A673 (cell line): ENCODE measurements around the gene RBBP7. TPM values are rescaled to one million over a fixed set of nuclear protein-coding genes. Genes with fewer than 3 reads are reported as not detected.
"Not testable (repeated sequence)": the region's sequence is repeated elsewhere in the genome, so short reads cannot be mapped to it uniquely, and the experiment has no call there.

Experiments
- BruUV-seq: library from RNA; stranded (reverse); fragments of 400-500 nt; replicated peaks from 2 replicates; lab custom pipeline; 2021; lab: Mats Ljungman, UMichigan
- CTCF ChIA-PET: fragments of 300-600 bp; sonication (Branson Sonifier 250); formaldehyde crosslinking; loops from one replicate; lab custom pipeline; 2022; ENCODE audit warnings: antibody characterized with exemption; lab: Charles Lee
- POLR2A ChIA-PET: fragments of 300-600 bp; sonication (Branson Sonifier 250); formaldehyde crosslinking; loops from one replicate; lab custom pipeline; 2022; ENCODE audit warnings: antibody characterized with exemption; ENCODE audit not compliant: low non-redundant PET; lab: Charles Lee
- DNase-seq: peaks from one replicate; pipeline ENCODE4 v3.0.0-alpha.2; 2015; ENCODE audit warnings: low spot score
- H3K27ac ChIP-seq: fragments of 200-600 bp; sonication (generic); 2 replicates; pipeline ENCODE4 v1.5.1; 2016; ENCODE audit warnings: mixed run types, low read depth, mild to moderate bottlenecking, mixed read lengths, antibody characterized with exemption, low read length; ENCODE audit not compliant: poor library complexity, severe bottlenecking
- H3K27me3 ChIP-seq: fragments of 200-600 bp; sonication (generic); replicated peaks from 2 replicates; pipeline ENCODE4 v1.6.1; 2017; ENCODE audit warnings: mixed run types, low read depth, mild to moderate bottlenecking, mixed read lengths, antibody characterized with exemption, low read length; ENCODE audit not compliant: insufficient read depth, poor library complexity
- H3K36me3 ChIP-seq: fragments of 200-600 bp; sonication (generic); 2 replicates; pipeline ENCODE4 v1.6.1; 2016; ENCODE audit warnings: mixed run types, mild to moderate bottlenecking, mixed read lengths, antibody characterized with exemption, low read length; ENCODE audit not compliant: insufficient read depth, poor library complexity, severe bottlenecking
- H3K4me1 ChIP-seq: fragments of 200-600 bp; sonication (generic); 2 replicates; pipeline ENCODE4 v1.6.1; 2017; ENCODE audit warnings: mixed run types, mild to moderate bottlenecking, mixed read lengths, antibody characterized with exemption, low read length; ENCODE audit not compliant: insufficient read depth, poor library complexity, severe bottlenecking
- H3K4me3 ChIP-seq: fragments of 200-600 bp; sonication (generic); 2 replicates; pipeline ENCODE4 v1.5.1; 2016; ENCODE audit warnings: low read depth, mixed run types, mild to moderate bottlenecking, mixed read lengths, low read length; ENCODE audit not compliant: poor library complexity, severe bottlenecking
- H3K9me3 ChIP-seq: fragments of 200-600 bp; sonication (generic); 2 replicates; pipeline ENCODE4 v1.6.1; 2016; ENCODE audit warnings: mixed run types, low read depth, mild to moderate bottlenecking, mixed read lengths, antibody characterized with exemption, low read length; ENCODE audit not compliant: poor library complexity, severe bottlenecking
- CTCF ChIP-seq: fragments of 300-800, 200-600 bp; sonication (generic); conservative IDR thresholded peaks from 2 replicates; pipeline ENCODE4 v1.5.1; 2017; ENCODE audit warnings: low read depth, mild to moderate bottlenecking, antibody characterized with exemption, low read length, moderate library complexity, mixed read lengths
- EZH2 ChIP-seq: fragments of 200-600 bp; sonication (generic); IDR thresholded peaks from 2 replicates; pipeline ENCODE4 v1.6.1; 2017; ENCODE audit warnings: borderline replicate concordance, low read depth, mild to moderate bottlenecking, mixed read lengths, antibody characterized with exemption, low read length; ENCODE audit not compliant: poor library complexity, severe bottlenecking
- intact Hi-C: fragments of 100-400 bp; cut with micrococcal nuclease; formaldehyde crosslinking; loops from one replicate; pipeline ENCODE4 v1.10.0; 2022; ENCODE audit not compliant: unreplicated experiment
- total RNA-seq: library from RNA; stranded (reverse); gene quantifications from 2 replicates; pipeline ENCODE4 v1.2.3, GENCODE V29; 2021

RBBP7 gene
- total RNA-seq, 1 experiment from 2014 or later = 125 TPM

DNA sequence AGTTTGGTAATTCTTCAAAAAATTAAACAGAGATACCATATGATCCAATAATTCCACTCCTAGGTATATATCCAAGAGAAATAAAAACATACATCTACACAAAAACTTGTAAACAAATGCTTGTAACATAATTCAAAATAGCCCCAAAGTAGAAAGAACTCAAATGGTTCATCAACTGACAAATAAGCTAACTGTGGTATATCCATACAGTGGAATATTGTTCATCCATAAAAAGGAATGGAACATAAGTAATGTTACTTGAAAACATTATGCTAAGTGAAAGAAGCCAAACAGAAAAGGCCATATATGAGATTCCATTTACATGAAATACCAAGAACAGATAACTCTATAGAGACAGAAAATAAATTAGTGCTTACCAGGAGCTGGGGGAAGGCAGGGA lies 13.4 kb downstream of the RBBP7 start:
- CTCF ChIA-PET = interaction anchor here (0.7 kb wide), 1 partner anchor 190 kb away, joined by 3 read pairs; no protein-coding TSS in a partner anchor
- no peaks in the 10 kb centered on the region for H3K4me1 ChIP-seq
- H3K27ac ChIP-seq = no peak overlapping the region
- DNase-seq = no peak
- POLR2A ChIA-PET = no interaction called here
- peaks cover 11% of the 10 kb centered on the region for H3K27me3 ChIP-seq
- TF ChIP-seq EZH2 = no peak
- no peak for TF ChIP-seq CTCF
- BruUV-seq = no TSS peak
- H3K4me3 ChIP-seq = no peak overlapping the region
- H3K9me3 ChIP-seq = no peaks in the 10 kb centered on the region
- intact Hi-C loops = no loop called here
- H3K36me3 ChIP-seq = peaks cover 59% of the 10 kb centered on the region

DNA sequence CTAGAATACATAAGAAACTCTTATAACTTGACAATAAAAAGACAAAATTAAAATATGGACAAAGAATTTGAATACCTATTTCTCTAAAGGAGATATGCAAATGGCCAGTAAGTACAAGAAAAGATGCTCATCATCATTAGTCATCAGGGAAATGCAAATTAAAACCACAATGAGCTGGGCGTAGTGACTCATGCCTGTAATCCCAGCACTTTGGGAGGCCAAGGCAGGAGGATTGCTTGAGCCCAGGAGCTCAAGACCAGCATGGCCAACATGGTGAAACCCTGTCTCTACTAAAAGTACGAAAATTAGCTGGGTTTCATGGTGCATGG lies 14.1 kb downstream of the RBBP7 start:
- H3K27ac ChIP-seq, POLR2A ChIA-PET, H3K9me3 ChIP-seq, H3K4me1 ChIP-seq, intact Hi-C loops, BruUV-seq, H3K4me3 ChIP-seq: not testable (repeated sequence)
- DNase-seq = peak; percentile 32
- Histone ChIP-seq H3K36me3 (peaks cover 60% of the 10 kb centered on the region), H3K27me3 (peaks cover 14% of the 10 kb centered on the region)
- CTCF ChIA-PET = interaction anchor here (0.7 kb wide), 1 partner anchor 8 kb away, joined by 7 read pairs; no protein-coding TSS in a partner anchor

GRCh38 chrX:16855363-16856075 lies 14.6 kb downstream of the RBBP7 start:
- ChIA-PET CTCF (interaction anchor here (0.7 kb wide), 1 partner anchor 8 kb away, joined by 7 read pairs; no protein-coding TSS in a partner anchor), POLR2A (no interaction called here)
- no peaks in the 10 kb centered on the region for H3K4me1 ChIP-seq
- intact Hi-C loops = no loop called here
- H3K9me3 ChIP-seq = no peaks in the 10 kb centered on the region
- H3K27me3 ChIP-seq = peaks cover 16% of the 10 kb centered on the region
- H3K4me3 ChIP-seq = no peak overlapping the region
- TF ChIP-seq CTCF = no peak
- peaks cover 65% of the 10 kb centered on the region for H3K36me3 ChIP-seq
- DNase-seq = no peak
- BruUV-seq = no TSS peak
- no peak overlapping the region for H3K27ac ChIP-seq

- peaks cover 55% of the 10 kb centered on the region for H3K36me3 ChIP-seq
- DNase-seq = no peak
- no peak for TF ChIP-seq EZH2
- TF ChIP-seq CTCF = no peak
These were observed 16.6 kb downstream of the RBBP7 start for GRCh38 chrX:16853537-16853936.

More at GRCh38 chrX:16853537-16853936, 16.6 kb downstream of the RBBP7 start:
- H3K4me1 ChIP-seq = no peaks in the 10 kb centered on the region
- H3K4me3 ChIP-seq = no peak overlapping the region
- no peak overlapping the region for H3K27ac ChIP-seq
- intact Hi-C loops = no loop called here
- CTCF ChIA-PET = no interaction called here
- POLR2A ChIA-PET = no interaction called here
- no TSS peak for BruUV-seq
- no peaks in the 10 kb centered on the region for H3K9me3 ChIP-seq
- H3K27me3 ChIP-seq = peaks cover 22% of the 10 kb centered on the region
